ENCODE results near the gene KCNQ1. TPM values are rescaled to one million over a fixed set of nuclear protein-coding genes. Genes with fewer than 3 reads are reported as not detected.
A peak's percentile ranks its signal among the peaks of the same experiment; 100 is the strongest.

The KCNQ1 gene
- total and polyA plus RNA-seq, 12 donors = 11.0 to 447 (median 320) TPM

GRCh38 chr11:2643746-2644145 is 198.9 kb downstream of the KCNQ1 start:
- H3K27me3 ChIP-seq = no peaks in the 10 kb centered on the region
- H3K9me3 ChIP-seq (replicated peaks in 1 of 3) = peaks cover 0 to 32% (median 8%) of the 10 kb centered on the region in 3 donors
- whole genome bisulfite sequencing, 4 donors = 91 to 94% (median 92%) methylated on average over 3 of the region's 3 CpGs
- no peak overlapping the region for H3K4me3 ChIP-seq
- TF ChIP-seq CTCF (IDR thresholded peaks at IDR 0.05) (no peak), POLR2A (IDR thresholded peaks at IDR 0.05) (no peak)
- no peak for DNase-seq
- no peaks in the 10 kb centered on the region for H3K36me3 ChIP-seq (replicated peaks in 1 of 2)
- H3K4me1 ChIP-seq (replicated peaks in 1 of 2) = no peaks in the 10 kb centered on the region
- H3K27ac ChIP-seq = no peak overlapping the region
- intact Hi-C loops (cut with DNase I) = no loop called here

- Histone ChIP-seq H3K27ac (peak overlapping the region in 1 of 5 donors; percentile 8), H3K9me3 (replicated peaks in 1 of 3) (peaks cover 0 to 42% (median 8%) of the 10 kb centered on the region in 3 donors), H3K4me3 (no peak overlapping the region), H3K4me1 (replicated peaks in 1 of 2) (no peaks in the 10 kb centered on the region), H3K36me3 (replicated peaks in 1 of 2) (no peaks in the 10 kb centered on the region), H3K27me3 (no peaks in the 10 kb centered on the region)
- intact Hi-C loops (cut with DNase I) = no loop called here
- 96 to 100% (median 99%) methylated on average over 1 to 4 of the region's 4 CpGs for WGBS, 4 donors
- TF ChIP-seq POLR2A (IDR thresholded peaks at IDR 0.05) (no peak), CTCF (IDR thresholded peaks at IDR 0.05) (no peak)
- DNase-seq = no peak
Observed at GRCh38 chr11:2644844-2645778, 200.3 kb downstream of the KCNQ1 start.

- intact Hi-C loops (cut with DNase I) = no loop called here
- Histone ChIP-seq H3K36me3 (replicated peaks in 1 of 2) (no peaks in the 10 kb centered on the region), H3K27me3 (no peaks in the 10 kb centered on the region), H3K4me3 (no peak overlapping the region), H3K9me3 (replicated peaks in 1 of 3) (peaks cover 0 to 48% (median 8%) of the 10 kb centered on the region in 3 donors), H3K4me1 (replicated peaks in 1 of 2) (no peaks in the 10 kb centered on the region), H3K27ac (no peak overlapping the region)
- TF ChIP-seq POLR2A (IDR thresholded peaks at IDR 0.05) (no peak), CTCF (IDR thresholded peaks at IDR 0.05) (no peak)
- 84 to 92% (median 89%) methylated on average over 1 of the region's 1 CpG for WGBS, 4 donors
- no peak for DNase-seq
Observed at GRCh38 chr11:2645779-2646118, 200.9 kb downstream of the KCNQ1 start.

GRCh38 chr11:2647167-2647566 is 202.4 kb downstream of the KCNQ1 start:
- DNase-seq = no peak
- H3K27me3 ChIP-seq = no peaks in the 10 kb centered on the region
- H3K4me1 ChIP-seq (replicated peaks in 1 of 2) = no peaks in the 10 kb centered on the region
- 76 to 97% (median 87%) methylated on average over 1 of the region's 1 CpG for WGBS, 4 donors
- no peak overlapping the region for H3K27ac ChIP-seq
- no peak overlapping the region for H3K4me3 ChIP-seq
- TF ChIP-seq POLR2A (IDR thresholded peaks at IDR 0.05) (no peak), CTCF (IDR thresholded peaks at IDR 0.05) (no peak)
- H3K36me3 ChIP-seq (replicated peaks in 1 of 2) = no peaks in the 10 kb centered on the region
- H3K9me3 ChIP-seq (replicated peaks in 1 of 3) = peaks cover 0 to 51% (median 8%) of the 10 kb centered on the region in 3 donors
- intact Hi-C loops (cut with DNase I) = no loop called here

Data from adrenal gland (tissue), 12 donors.